Brain microvascular endothelial cell (primary cell): ENCODE results near the gene OR2H1.

Source experiments
- DNase-seq: peaks from one replicate; pipeline ENCODE4 v3.0.0-alpha.2; 2020
- H3K27ac ChIP-seq: fragments of 250-450 bp; sonication (Bioruptor Pico); 2 replicates; pipeline ENCODE4 v1.5.1; 2020; ENCODE audit warnings: mild to moderate bottlenecking, moderate library complexity
- H3K27me3 ChIP-seq: fragments of 250-450 bp; sonication (Bioruptor Pico); replicated peaks from 2 replicates; pipeline ENCODE4 v1.5.1; 2020; ENCODE audit warnings: mild to moderate bottlenecking
- H3K36me3 ChIP-seq: fragments of 250-450 bp; sonication (Bioruptor Pico); replicated peaks from 2 replicates; pipeline ENCODE4 v1.5.1; 2020; ENCODE audit warnings: mild to moderate bottlenecking
- H3K4me3 ChIP-seq: 2 replicates; pipeline ENCODE4 v1.5.1; 2011; ENCODE audit warnings: low read depth, mild to moderate bottlenecking, control low read depth, low read length, moderate library complexity
- in situ Hi-C: cut with HindIII; loops from 2 replicates; pipeline ENCODE4 v1.10.0; 2017; ENCODE audit warnings: low sequenced_read_pairs, low pct_ligation_motif_present
- TF ChIP-seq, protein P1 (sequence below): IDR thresholded peaks from 2 replicates; pipeline ENCODE4 v1.5.1; 2011; ENCODE audit warnings: low read depth, mild to moderate bottlenecking, moderate library complexity, low read length, control low read depth, inconsistent platforms; ENCODE audit errors: missing control alignments

Gene OR2H1

DNA sequence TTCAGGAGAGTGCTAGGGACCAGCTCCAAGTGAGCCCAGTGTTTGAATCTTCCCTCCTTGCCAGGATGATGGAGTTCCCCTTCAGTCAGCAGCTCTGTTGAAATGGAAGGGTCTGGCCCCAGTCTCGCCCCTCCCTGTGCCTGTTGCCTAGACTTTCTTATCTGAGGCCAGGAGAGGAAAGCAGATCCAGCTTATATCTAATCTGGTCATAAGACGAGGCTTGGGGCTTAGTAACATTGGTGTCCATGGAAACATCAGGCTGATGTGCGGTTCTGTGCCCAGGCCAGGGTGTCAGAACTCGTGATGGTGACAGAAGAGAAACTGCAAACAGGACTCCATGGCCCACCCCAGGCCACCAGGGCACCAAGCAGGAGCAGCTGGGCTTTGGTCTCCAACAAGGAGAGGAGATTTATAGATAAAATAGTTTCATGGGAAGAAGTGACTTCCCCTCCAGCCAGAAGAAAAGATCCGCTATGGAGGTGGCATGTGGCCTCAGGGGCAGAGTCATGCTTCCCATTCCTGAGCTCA is 21.0 kb downstream of the OR2H1 start:
- H3K27me3 ChIP-seq: no peaks in the 10 kb centered on the region
- H3K36me3 ChIP-seq: no peaks in the 10 kb centered on the region
- no peak for DNase-seq
- no peak overlapping the region for H3K27ac ChIP-seq
- in situ Hi-C loops: no loop called here
- H3K4me3 ChIP-seq: no peak overlapping the region
- TF ChIP-seq, protein P1, sequence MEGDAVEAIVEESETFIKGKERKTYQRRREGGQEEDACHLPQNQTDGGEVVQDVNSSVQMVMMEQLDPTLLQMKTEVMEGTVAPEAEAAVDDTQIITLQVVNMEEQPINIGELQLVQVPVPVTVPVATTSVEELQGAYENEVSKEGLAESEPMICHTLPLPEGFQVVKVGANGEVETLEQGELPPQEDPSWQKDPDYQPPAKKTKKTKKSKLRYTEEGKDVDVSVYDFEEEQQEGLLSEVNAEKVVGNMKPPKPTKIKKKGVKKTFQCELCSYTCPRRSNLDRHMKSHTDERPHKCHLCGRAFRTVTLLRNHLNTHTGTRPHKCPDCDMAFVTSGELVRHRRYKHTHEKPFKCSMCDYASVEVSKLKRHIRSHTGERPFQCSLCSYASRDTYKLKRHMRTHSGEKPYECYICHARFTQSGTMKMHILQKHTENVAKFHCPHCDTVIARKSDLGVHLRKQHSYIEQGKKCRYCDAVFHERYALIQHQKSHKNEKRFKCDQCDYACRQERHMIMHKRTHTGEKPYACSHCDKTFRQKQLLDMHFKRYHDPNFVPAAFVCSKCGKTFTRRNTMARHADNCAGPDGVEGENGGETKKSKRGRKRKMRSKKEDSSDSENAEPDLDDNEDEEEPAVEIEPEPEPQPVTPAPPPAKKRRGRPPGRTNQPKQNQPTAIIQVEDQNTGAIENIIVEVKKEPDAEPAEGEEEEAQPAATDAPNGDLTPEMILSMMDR: no peak

DNA sequence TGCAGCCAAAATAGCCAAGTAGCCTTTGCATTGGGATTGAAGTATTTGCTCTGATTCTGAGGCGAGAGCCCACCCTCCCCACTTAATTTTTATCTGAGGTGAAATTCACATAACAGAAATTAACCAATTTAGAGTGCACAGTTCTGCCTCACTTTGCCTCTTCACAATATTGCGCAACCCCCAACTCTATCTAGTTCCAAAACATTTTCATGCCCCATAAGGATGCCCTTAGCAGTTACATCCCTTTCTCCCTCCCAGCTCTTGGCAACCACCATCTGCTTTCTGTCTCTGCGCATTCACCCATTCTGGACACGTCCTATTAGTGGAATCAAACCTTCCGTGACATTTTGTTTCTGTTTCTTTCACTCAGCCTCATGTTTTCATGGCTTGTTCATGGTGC is 21.8 kb downstream of the OR2H1 start:
- TF ChIP-seq, protein P1: no peak
- DNase-seq: no peak
- Histone ChIP-seq H3K27me3 (no peaks in the 10 kb centered on the region), H3K27ac (no peak overlapping the region), H3K36me3 (no peaks in the 10 kb centered on the region), H3K4me3 (no peak overlapping the region)
- in situ Hi-C loops: no loop called here

DNA sequence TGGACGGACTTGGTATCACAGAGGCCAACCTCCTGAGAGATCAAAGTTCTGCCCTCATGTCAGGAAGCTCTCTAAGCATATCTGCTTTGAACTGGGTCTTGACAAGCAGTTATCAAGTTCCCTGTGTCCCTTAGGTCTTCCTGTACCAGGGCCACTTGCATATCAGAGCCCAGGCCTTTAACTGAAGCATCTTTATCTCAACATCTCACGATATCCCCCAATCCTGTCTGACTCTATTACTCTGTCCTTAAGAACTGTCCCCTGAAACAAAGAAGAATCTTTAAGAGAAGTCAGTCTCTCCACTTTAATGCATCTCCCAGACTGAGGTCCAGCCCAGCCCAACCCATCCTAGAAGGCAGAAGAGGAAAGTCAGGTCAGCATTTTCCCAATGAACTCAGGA is 22.6 kb downstream of the OR2H1 start:
- no peaks in the 10 kb centered on the region for H3K36me3 ChIP-seq
- H3K4me3 ChIP-seq: no peak overlapping the region
- DNase-seq: no peak
- no peaks in the 10 kb centered on the region for H3K27me3 ChIP-seq
- TF ChIP-seq, protein P1: no peak
- in situ Hi-C loops: no loop called here
- H3K27ac ChIP-seq: no peak overlapping the region

DNA sequence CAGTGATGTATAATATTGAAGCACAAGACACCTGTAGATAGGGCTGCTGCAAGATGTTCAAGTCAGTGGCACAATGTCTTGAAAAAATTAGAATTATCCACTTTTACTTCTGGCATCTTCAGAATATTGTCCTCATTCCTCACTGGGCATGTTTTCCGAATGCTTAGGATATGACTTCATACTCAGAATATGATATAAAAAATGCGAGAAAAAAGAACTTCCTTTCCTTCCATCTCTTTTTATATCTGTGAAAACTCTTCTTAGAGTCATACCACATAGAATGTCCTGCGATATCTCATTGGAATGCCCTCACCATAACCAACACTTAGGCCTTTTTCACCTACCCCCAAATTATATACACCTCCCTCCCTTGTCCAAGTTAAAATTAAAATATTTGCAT is 26.2 kb downstream of the OR2H1 start:
- TF ChIP-seq, protein P1: no peak
- peak; percentile 12 for DNase-seq
- Histone ChIP-seq H3K27ac (peak overlapping the region; percentile 31), H3K4me3 (no peak overlapping the region), H3K27me3 (no peaks in the 10 kb centered on the region), H3K36me3 (no peaks in the 10 kb centered on the region)
- in situ Hi-C loops: no loop called here

DNA sequence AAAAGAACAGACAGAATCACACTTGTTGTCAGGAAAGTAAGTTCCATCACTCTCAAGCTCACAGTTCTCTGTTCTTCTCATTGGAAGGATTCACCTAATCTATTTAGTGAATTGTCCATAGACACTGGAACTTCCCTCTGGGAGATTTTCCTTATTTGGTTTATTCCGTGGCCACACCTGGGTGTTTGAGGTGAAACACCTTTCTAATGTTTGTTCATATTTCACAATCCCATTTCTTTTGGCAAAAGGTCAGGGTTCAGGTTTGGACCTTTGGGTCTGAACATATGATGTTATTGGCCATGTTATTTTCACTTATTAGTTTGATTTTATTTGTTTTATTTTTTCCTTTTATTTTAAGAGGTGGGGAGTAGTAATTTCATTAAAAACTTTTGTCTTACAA is 26.8 kb downstream of the OR2H1 start:
- in situ Hi-C loops: no loop called here
- Histone ChIP-seq H3K27me3 (no peaks in the 10 kb centered on the region), H3K27ac (peak overlapping the region; percentile 31), H3K4me3 (no peak overlapping the region), H3K36me3 (no peaks in the 10 kb centered on the region)
- DNase-seq: no peak
- TF ChIP-seq, protein P1: no peak

DNA sequence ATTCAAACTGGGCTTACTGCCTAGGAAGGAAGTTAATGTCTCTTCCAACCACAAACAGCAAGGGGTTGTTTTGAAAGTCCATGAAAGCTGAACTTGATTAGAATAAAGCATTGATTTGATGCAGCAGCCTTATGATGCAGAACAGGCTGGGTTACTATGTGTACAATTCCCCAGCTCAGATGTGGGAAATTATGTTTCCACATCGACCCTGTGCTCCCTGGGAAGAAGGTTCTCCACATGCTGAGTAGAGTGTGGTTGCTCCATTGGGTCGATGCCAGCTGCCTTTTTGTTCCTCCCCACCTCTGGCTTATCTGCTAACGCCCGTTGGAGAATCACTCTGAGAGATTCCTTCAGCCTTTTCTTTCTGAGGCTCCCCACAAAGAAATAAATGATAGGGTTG is 29.6 kb downstream of the OR2H1 start:
- peak; percentile 32 for DNase-seq
- Histone ChIP-seq H3K27me3 (no peaks in the 10 kb centered on the region), H3K4me3 (no peak overlapping the region), H3K36me3 (no peaks in the 10 kb centered on the region), H3K27ac (no peak overlapping the region)
- TF ChIP-seq, protein P1: no peak
- in situ Hi-C loops: no loop called here
